H1 (cell line): ENCODE results near the gene CBX2. TPM values are rescaled to one million over a fixed set of nuclear protein-coding genes. Genes with fewer than 3 reads are reported as not detected.

ENCODE experiments used
- ASH2L ChIP-seq: fragments of 200-600, 300-600 bp; sonication (generic); IDR thresholded peaks from one replicate; pipeline ENCODE4 v1.7.1; 2017; ENCODE audit warnings: low read length
- BCL11A ChIP-seq, 2 experiments: IDR thresholded peaks; one replicate each; pipeline ENCODE4 v1.6.1; 2011; ENCODE audit warnings: low read depth in 2 of 2, low read length in 2 of 2, mild to moderate bottlenecking in 2 of 2
- BRCA1 ChIP-seq: IDR thresholded peaks from 2 replicates; pipeline ENCODE4 v1.6.1; 2012; ENCODE audit warnings: low read depth, low read length, improper control_type of control experiment
- CBX8 ChIP-seq: fragments of 300-800, 300-1000 bp; sonication (generic); IDR thresholded peaks from 2 replicates; pipeline ENCODE4 v1.7.1; 2016; ENCODE audit warnings: low read depth, low read length, borderline replicate concordance
- CEBPB ChIP-seq: IDR thresholded peaks from 2 replicates; pipeline ENCODE4 v1.6.1; 2012; ENCODE audit warnings: low read depth, low read length
- CHD1 ChIP-seq: IDR thresholded peaks from 2 replicates; pipeline ENCODE4 v1.6.1; 2012; ENCODE audit warnings: low read depth, low read length, improper control_type of control experiment
- CHD2 ChIP-seq: IDR thresholded peaks from 2 replicates; pipeline ENCODE4 v1.6.1; 2012; ENCODE audit warnings: low read length, improper control_type of control experiment
- CTCF ChIP-seq, 3 experiments: IDR thresholded peaks; 1 replicate in 2 of 3; 2 replicates in 1 of 3; pipeline versions ENCODE4 v1.5.1 to v1.6.1; 2011; ENCODE audit warnings: low read length in 3 of 3, mild to moderate bottlenecking in 3 of 3, inconsistent platforms in 2 of 3, low read depth in 1 of 3, moderate library complexity in 1 of 3; ENCODE audit not compliant: insufficient read depth in 1 of 3; ENCODE audit errors: control extremely low read depth in 1 of 3
- EGR1 ChIP-seq: IDR thresholded peaks from 2 replicates; pipeline ENCODE4 v1.6.1; 2011; ENCODE audit warnings: low read depth, low read length, borderline replicate concordance
- EZH2 ChIP-seq: fragments of 200-600 bp; sonication (generic); IDR thresholded peaks from 2 replicates; pipeline ENCODE4 v1.7.1; 2012; ENCODE audit warnings: low read depth, mild to moderate bottlenecking, moderate library complexity, low read length, inconsistent platforms; ENCODE audit not compliant: severe bottlenecking
- HDAC6 ChIP-seq: IDR thresholded peaks from one replicate; pipeline ENCODE4 v1.7.1; 2012; ENCODE audit warnings: low read depth, mild to moderate bottlenecking, inconsistent platforms, low read length, moderate library complexity
- MAFK ChIP-seq: IDR thresholded peaks from 2 replicates; pipeline ENCODE4 v1.6.1; 2012; ENCODE audit warnings: low read depth, mild to moderate bottlenecking, improper control_type of control experiment, low read length
- SAP30 ChIP-seq: fragments of 300-600 bp; sonication (generic); IDR thresholded peaks from 2 replicates; pipeline ENCODE4 v1.7.1; 2012; ENCODE audit warnings: low read length, moderate library complexity, mild to moderate bottlenecking, inconsistent platforms; ENCODE audit not compliant: insufficient read depth, insufficient replicate concordance
- SIN3A ChIP-seq, 2 experiments: IDR thresholded peaks in 1 of 2; conservative IDR thresholded peaks in 1 of 2; 2 replicates each; pipeline ENCODE4 v1.6.1; 2011 to 2012; ENCODE audit warnings: low read length in 2 of 2, improper control_type of control experiment in 1 of 2, low read depth in 1 of 2, mild to moderate bottlenecking in 1 of 2
- SIRT6 ChIP-seq: IDR thresholded peaks from one replicate; pipeline ENCODE4 v1.7.1; 2012; ENCODE audit warnings: low read length, inconsistent platforms
- SP4 ChIP-seq: IDR thresholded peaks from 2 replicates; pipeline ENCODE4 v1.6.1; 2012; ENCODE audit warnings: low read length, inconsistent platforms
- SUZ12 ChIP-seq: fragments of 200-600 bp; sonication (generic); IDR thresholded peaks from 2 replicates; pipeline ENCODE4 v1.6.1; 2012; ENCODE audit warnings: mild to moderate bottlenecking, inconsistent platforms, low read length, moderate library complexity, mixed read lengths
- TBP ChIP-seq: IDR thresholded peaks from 2 replicates; pipeline ENCODE4 v1.6.1; 2011; ENCODE audit warnings: low read depth, low read length, improper control_type of control experiment
- TCF12 ChIP-seq: IDR thresholded peaks from 2 replicates; pipeline ENCODE4 v1.6.1; 2011; ENCODE audit warnings: low read depth, mild to moderate bottlenecking, low read length
- TEAD4 ChIP-seq: IDR thresholded peaks from 2 replicates; pipeline ENCODE4 v1.6.1; 2012; ENCODE audit warnings: low read depth, low read length, inconsistent platforms, mixed read lengths
- ZNF274 ChIP-seq: IDR thresholded peaks from 2 replicates; pipeline ENCODE4 v1.7.0; 2012; ENCODE audit warnings: low read length, borderline replicate concordance; ENCODE audit errors: extremely low read depth
- polyA plus RNA-seq, 7 experiments: library from polyadenylated mRNA; depleted of rRNA in 3 of 7; stranded (reverse) in 5 of 7; unstranded in 2 of 7; fragments of >200 nt in 5 of 7; fragments of 200-250 nt in 2 of 7; gene quantifications; 1 replicate in 5 of 7; 2 replicates in 1 of 7; 4 replicates in 1 of 7; pipeline versions ENCODE4 v1.2.1 to v1.2.3, GENCODE V29; 2011 to 2013; ENCODE audit warnings: missing spikeins in 2 of 7, mixed read lengths in 2 of 7
- total RNA-seq: library from RNA; stranded (reverse); fragmentation: NEBNext Ultra II Directional; extraction: Animal tissue kit (Norgen Biotek cat#: 25700); gene quantifications from 2 replicates; pipeline ENCODE4 v1.2.1, GENCODE V29; 2021

The CBX2 gene
- total and polyA plus RNA-seq, 2 of the 8 experiments (the other 6 are each of a cell fraction or from before 2014, with no cell fraction given) = 64.3 to 83.9 TPM

- TF ChIP-seq CBX8 = no peak
- no peak for TF ChIP-seq SAP30
- TF ChIP-seq CTCF (IDR thresholded peaks at IDR 0.05; ENCODE audit: control extremely low read depth in 1 of 3, insufficient read depth in 1 of 3, low read depth in 1 of 3, low read length in 3 of 3) = no peak
- no peak for TF ChIP-seq MAFK
- TF ChIP-seq ZNF274 = no peak
- TF ChIP-seq BCL11A (IDR thresholded peaks at IDR 0.05; ENCODE audit: low read depth in 2 of 2, low read length in 2 of 2) = no peak
- TF ChIP-seq TCF12 = no peak
- no peak for TF ChIP-seq EZH2
- no peak for TF ChIP-seq BRCA1
- no peak for TF ChIP-seq CHD2
- no peak for TF ChIP-seq SP4
- peak; percentile 74 for TF ChIP-seq ASH2L
- TF ChIP-seq CHD1 = no peak
- no peak for TF ChIP-seq TBP
- TF ChIP-seq TEAD4 = no peak
- no peak for TF ChIP-seq HDAC6
- no peak for TF ChIP-seq SIRT6
- TF ChIP-seq EGR1 = 0 out of 2 replicates have a peak, but pooled peaks have one; percentile 6
- peak in 1 of 2 experiments; percentile 45; a peak in 1 of 4 replicates for TF ChIP-seq SIN3A (conservative IDR thresholded peaks at IDR 0.05 in 1 of 2, IDR thresholded peaks at IDR 0.05 in 1 of 2; ENCODE audit: low read depth in 1 of 2, low read length in 2 of 2)
- no peak; the same call in 1 of the 2 replicates for TF ChIP-seq SUZ12
- TF ChIP-seq CEBPB = peak; percentile 86
These were observed 59.3 kb downstream of the CBX2 start (continued) for GRCh38 chr17:79836972-79837887.
